ENCODE results near the gene UCMA. TPM values are rescaled to one million over a fixed set of nuclear protein-coding genes. Genes with fewer than 3 reads are reported as not detected.

UCMA gene
- total RNA-seq, 1 experiment from 2014 or later = not detected

GRCh38 chr10:13256627-13257026 is 22.5 kb upstream of the UCMA start:
- no peak for TF ChIP-seq EZH2 (IDR thresholded peaks at IDR 0.05; ENCODE audit: low read length, unreplicated experiment)
- TF ChIP-seq EZH2phosphoT487 (IDR thresholded peaks at IDR 0.05; ENCODE audit: borderline replicate concordance, low read length) = no peak
- no peak for TF ChIP-seq CTCF (conservative IDR thresholded peaks at IDR 0.05; ENCODE audit: low read depth, low read length)
- Histone ChIP-seq H4K20me1 (ENCODE audit: low read length) (no peaks in the 10 kb centered on the region), H3K27me3 (ENCODE audit: low read length) (peaks cover 5% of the 10 kb centered on the region), H3K4me2 (ENCODE audit: low read length) (no peak overlapping the region), H3K9me2 (replicated peaks; ENCODE audit: low read length) (no peaks in the 10 kb centered on the region), H3K36me3 (ENCODE audit: low read depth, low read length) (no peaks in the 10 kb centered on the region), H3K4me1 (ENCODE audit: insufficient read depth, low read length) (no peaks in the 10 kb centered on the region), H2AFZ (ENCODE audit: low read length) (no peak overlapping the region), H3K4me3 (ENCODE audit: low read length) (no peak overlapping the region), H3K9me3 (ENCODE audit: low read length) (no peaks in the 10 kb centered on the region), H3F3A (ENCODE audit: low read length, unreplicated experiment) (no peaks in the 10 kb centered on the region), H3K27ac (ENCODE audit: low read length) (no peak overlapping the region), H3K9ac (ENCODE audit: low read length) (no peak overlapping the region), H3K79me2 (ENCODE audit: low read length) (no peaks in the 10 kb centered on the region)
- ChIA-PET POLR2A (ENCODE audit: unreplicated experiment) (no interaction called here), CTCF (no interaction called here)
- intact Hi-C loops (cut with micrococcal nuclease) = no loop called here
- no TSS peak for BruUV-seq (replicated peaks)
- DNase-seq (no peak), ATAC-seq (no peak)

- POLR2A ChIA-PET (ENCODE audit: unreplicated experiment) = no interaction called here
- Histone ChIP-seq H3K36me3 (ENCODE audit: low read depth, low read length) (no peaks in the 10 kb centered on the region), H3K4me2 (ENCODE audit: low read length) (no peak overlapping the region), H3K27ac (ENCODE audit: low read length) (no peak overlapping the region), H3K9me3 (ENCODE audit: low read length) (no peaks in the 10 kb centered on the region), H3K4me1 (ENCODE audit: insufficient read depth, low read length) (no peaks in the 10 kb centered on the region), H2AFZ (ENCODE audit: low read length) (no peak overlapping the region), H3K79me2 (ENCODE audit: low read length) (no peaks in the 10 kb centered on the region), H3F3A (ENCODE audit: low read length, unreplicated experiment) (no peaks in the 10 kb centered on the region), H3K9me2 (replicated peaks; ENCODE audit: low read length) (no peaks in the 10 kb centered on the region), H4K20me1 (ENCODE audit: low read length) (no peaks in the 10 kb centered on the region), H3K9ac (ENCODE audit: low read length) (no peak overlapping the region), H3K4me3 (ENCODE audit: low read length) (no peak overlapping the region), H3K27me3 (ENCODE audit: low read length) (peaks cover 5% of the 10 kb centered on the region)
- intact Hi-C loops (cut with micrococcal nuclease) = no loop called here
- no peak for ATAC-seq
- no peak for DNase-seq
- CTCF ChIA-PET = no interaction called here
- no TSS peak for BruUV-seq (replicated peaks)
- TF ChIP-seq CTCF (conservative IDR thresholded peaks at IDR 0.05; ENCODE audit: low read depth, low read length) = no peak
- no peak for TF ChIP-seq EZH2 (IDR thresholded peaks at IDR 0.05; ENCODE audit: low read length, unreplicated experiment)
- no peak for TF ChIP-seq EZH2phosphoT487 (IDR thresholded peaks at IDR 0.05; ENCODE audit: borderline replicate concordance, low read length)
These were observed 19.6 kb upstream of the UCMA start for GRCh38 chr10:13253726-13254125.

GRCh38 chr10:13247784-13248183 is 13.6 kb upstream of the UCMA start:
- Histone ChIP-seq H3K27ac (ENCODE audit: low read length) (no peak overlapping the region), H3K9me2 (replicated peaks; ENCODE audit: low read length) (no peaks in the 10 kb centered on the region), H3K4me1 (ENCODE audit: insufficient read depth, low read length) (no peaks in the 10 kb centered on the region), H2AFZ (ENCODE audit: low read length) (no peak overlapping the region), H3K36me3 (ENCODE audit: low read depth, low read length) (no peaks in the 10 kb centered on the region), H3K4me3 (ENCODE audit: low read length) (no peak overlapping the region), H3K79me2 (ENCODE audit: low read length) (no peaks in the 10 kb centered on the region), H3K9me3 (ENCODE audit: low read length) (no peaks in the 10 kb centered on the region), H3K27me3 (ENCODE audit: low read length) (no peaks in the 10 kb centered on the region), H4K20me1 (ENCODE audit: low read length) (no peaks in the 10 kb centered on the region), H3F3A (ENCODE audit: low read length, unreplicated experiment) (no peaks in the 10 kb centered on the region), H3K4me2 (ENCODE audit: low read length) (no peak overlapping the region), H3K9ac (ENCODE audit: low read length) (no peak overlapping the region)
- no peak for DNase-seq
- intact Hi-C loops (cut with micrococcal nuclease) = no loop called here
- no peak for ATAC-seq
- TF ChIP-seq EZH2 (IDR thresholded peaks at IDR 0.05; ENCODE audit: low read length, unreplicated experiment) (no peak), CTCF (conservative IDR thresholded peaks at IDR 0.05; ENCODE audit: low read depth, low read length) (no peak), EZH2phosphoT487 (IDR thresholded peaks at IDR 0.05; ENCODE audit: borderline replicate concordance, low read length) (no peak)
- no TSS peak for BruUV-seq (replicated peaks)
- POLR2A ChIA-PET (ENCODE audit: unreplicated experiment) = no interaction called here
- CTCF ChIA-PET = no interaction called here

Data from PC-3 (cell line).